ENCODE data around the gene CBFA2T3.

DNA sequence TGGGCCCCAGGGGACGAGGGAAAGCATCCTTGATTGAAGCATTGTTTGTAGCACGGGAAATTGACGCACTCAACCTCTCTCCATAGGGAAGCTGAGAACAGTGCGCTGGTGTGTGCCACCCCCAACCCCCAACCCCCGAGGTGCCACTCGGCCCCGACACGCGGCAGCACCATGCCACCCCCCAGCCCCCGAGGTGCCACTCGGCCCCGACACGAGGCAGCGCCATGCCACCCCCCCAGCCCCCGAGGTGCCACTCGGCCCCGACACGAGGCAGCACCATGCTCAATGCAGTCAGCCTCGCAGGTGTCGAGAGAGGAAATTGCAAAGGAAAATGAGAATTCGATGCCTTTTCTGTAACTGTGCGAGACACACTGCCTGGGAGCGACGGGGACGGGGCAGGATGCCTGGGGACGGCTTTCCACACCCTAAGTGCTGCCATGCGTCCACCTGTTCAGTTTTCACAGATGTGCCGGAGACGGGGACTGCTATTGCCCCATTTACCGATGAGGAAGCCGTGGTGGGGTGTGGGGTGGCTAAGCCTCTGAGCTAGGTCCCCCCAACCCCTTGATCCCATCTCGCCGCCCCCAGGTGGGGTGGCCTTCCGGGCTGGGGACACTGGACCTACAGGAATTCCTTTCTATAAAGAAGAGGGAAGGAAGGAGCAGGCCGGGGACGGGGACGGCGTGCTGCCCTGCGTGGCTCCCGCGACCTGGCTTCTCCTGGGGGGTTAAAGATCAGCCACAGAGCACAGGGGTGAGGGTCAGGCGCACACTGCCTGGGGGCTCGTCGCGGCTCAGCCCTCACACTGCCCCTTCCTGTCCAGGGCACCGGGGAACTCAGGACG lies 9.8 kb downstream of the CBFA2T3 start:
- TF ChIP-seq CTCF (conservative IDR thresholded peaks at IDR 0.05) (no peak), ZFX (IDR thresholded peaks at IDR 0.05) (no peak)
